GM12878 (cell line): ENCODE measurements around the gene KCNQ1. TPM values are rescaled to one million over a fixed set of nuclear protein-coding genes. Genes with fewer than 3 reads are reported as not detected.

Experiments
- BMI1 ChIP-seq: fragments of 450-650 bp; IDR thresholded peaks from 2 replicates; pipeline ENCODE4 v1.6.1; 2016; ENCODE audit warnings: mild to moderate bottlenecking, moderate library complexity, borderline replicate concordance
- CHD2 ChIP-seq: IDR thresholded peaks from 2 replicates; pipeline ENCODE4 v1.6.1; 2011; ENCODE audit warnings: low read depth, low read length, improper control_type of control experiment, borderline replicate concordance
- ETV6 ChIP-seq, 2 experiments: fragments of 450-650 bp in 1 of 2; IDR thresholded peaks in 1 of 2; conservative IDR thresholded peaks in 1 of 2; 2 replicates each; pipeline ENCODE4 v1.6.1; 2014; ENCODE audit warnings: antibody characterized with exemption in 1 of 2, borderline replicate concordance in 1 of 2, low read depth in 1 of 2, mild to moderate bottlenecking in 1 of 2, moderate library complexity in 1 of 2
- FOXM1 ChIP-seq: IDR thresholded peaks from 2 replicates; pipeline ENCODE4 v1.6.1; 2012; ENCODE audit warnings: low read depth, mild to moderate bottlenecking, inconsistent platforms, low read length, moderate library complexity
- GABPA ChIP-seq: IDR thresholded peaks from 2 replicates; pipeline ENCODE4 v1.6.1; 2014; ENCODE audit warnings: antibody characterized with exemption, low read depth, mild to moderate bottlenecking, inconsistent platforms
- IKZF2 ChIP-seq, 2 experiments: fragments of 450-650 bp; IDR thresholded peaks; 2 replicates each; pipeline ENCODE4 v1.6.1; 2017; ENCODE audit warnings: mild to moderate bottlenecking in 2 of 2, moderate library complexity in 2 of 2
- NFYB ChIP-seq: IDR thresholded peaks from 2 replicates; pipeline ENCODE4 v1.6.1; 2011; ENCODE audit warnings: low read depth, mild to moderate bottlenecking, low read length, improper control_type of control experiment, moderate library complexity; ENCODE audit not compliant: insufficient read depth
- POLR2AphosphoS2 ChIP-seq: IDR thresholded peaks from 2 replicates; pipeline ENCODE4 v1.6.1; 2011; ENCODE audit warnings: low read depth, mild to moderate bottlenecking, low read length, improper control_type of control experiment, moderate library complexity
- RAD21 ChIP-seq: IDR thresholded peaks from 2 replicates; pipeline ENCODE4 v1.6.1; 2011; ENCODE audit warnings: mild to moderate bottlenecking, low read depth, low read length, moderate library complexity; ENCODE audit not compliant: insufficient read depth
- RFX5 ChIP-seq: IDR thresholded peaks from 2 replicates; pipeline ENCODE4 v1.6.1; 2011; ENCODE audit warnings: low read depth, low read length, improper control_type of control experiment
- RUNX3 ChIP-seq: IDR thresholded peaks from 2 replicates; pipeline ENCODE4 v1.6.1; 2012; ENCODE audit warnings: low read length, inconsistent platforms
- SMC3 ChIP-seq: IDR thresholded peaks from 2 replicates; pipeline ENCODE4 v1.6.1; 2011; ENCODE audit warnings: low read length, improper control_type of control experiment, borderline replicate concordance
- SP1 ChIP-seq: IDR thresholded peaks from one replicate; pipeline ENCODE4 v1.6.1; 2011; ENCODE audit warnings: low read depth, low read length
- SPI1 ChIP-seq: IDR thresholded peaks from 2 replicates; pipeline ENCODE4 v1.6.1; 2011; ENCODE audit warnings: low read depth, mild to moderate bottlenecking, low read length, moderate library complexity, borderline replicate concordance; ENCODE audit not compliant: insufficient read depth
- YY1 ChIP-seq: IDR thresholded peaks from 2 replicates; pipeline ENCODE4 v1.6.1; 2011; ENCODE audit warnings: low read depth, mild to moderate bottlenecking, low read length
- ZNF207 ChIP-seq: fragments of 450-650 bp; IDR thresholded peaks from 2 replicates; pipeline ENCODE4 v1.6.1; 2014; ENCODE audit warnings: antibody characterized with exemption, mild to moderate bottlenecking, borderline replicate concordance
- polyA plus RNA-seq, 11 experiments: library from polyadenylated mRNA; depleted of rRNA in 4 of 11; unstranded in 6 of 11; stranded (reverse) in 5 of 11; fragments of >200 nt; fragmentation: Nextera tagmentation in 4 of 11; fragmentation: Illumina TruSeq in 1 of 11; extraction: Ambion mirVana in 4 of 11; extraction: Trizol in 1 of 11; gene quantifications; 1 replicate in 1 of 11; 2 replicates in 10 of 11; pipeline versions ENCODE4 v1.2.1 to v1.2.3, GENCODE V29; 2011 to 2016; ENCODE audit warnings: inconsistent platforms in 2 of 11, missing spikeins in 2 of 11, low read depth in 1 of 11
- total RNA-seq, 4 experiments: library from RNA; depleted of rRNA in 3 of 4; stranded (reverse); fragments of >200 nt in 3 of 4; fragmentation: Illumina TruSeq in 1 of 4; extraction: Trizol in 1 of 4; gene quantifications; 2 replicates each; pipeline versions ENCODE4 v1.2.1 to v1.2.3, GENCODE V29; 2013 to 2021
- TF ChIP-seq, protein P1 (sequence below): fragments of 450-650 bp; IDR thresholded peaks from 2 replicates; pipeline ENCODE4 v1.6.1; 2016; ENCODE audit warnings: mild to moderate bottlenecking, moderate library complexity, borderline replicate concordance
- TF ChIP-seq, protein P2 (sequence below): IDR thresholded peaks from 2 replicates; pipeline ENCODE4 v1.6.1; 2011; ENCODE audit warnings: low read depth, mild to moderate bottlenecking, low read length, moderate library complexity, borderline replicate concordance; ENCODE audit errors: extremely low read depth

KCNQ1 gene
- total and polyA plus RNA-seq, 10 of the 15 experiments (the other 5 are each of a cell fraction or from before 2014, with no cell fraction given), result 0.03 to 0.15 (median 0.12) TPM; not detected in 7

DNA sequence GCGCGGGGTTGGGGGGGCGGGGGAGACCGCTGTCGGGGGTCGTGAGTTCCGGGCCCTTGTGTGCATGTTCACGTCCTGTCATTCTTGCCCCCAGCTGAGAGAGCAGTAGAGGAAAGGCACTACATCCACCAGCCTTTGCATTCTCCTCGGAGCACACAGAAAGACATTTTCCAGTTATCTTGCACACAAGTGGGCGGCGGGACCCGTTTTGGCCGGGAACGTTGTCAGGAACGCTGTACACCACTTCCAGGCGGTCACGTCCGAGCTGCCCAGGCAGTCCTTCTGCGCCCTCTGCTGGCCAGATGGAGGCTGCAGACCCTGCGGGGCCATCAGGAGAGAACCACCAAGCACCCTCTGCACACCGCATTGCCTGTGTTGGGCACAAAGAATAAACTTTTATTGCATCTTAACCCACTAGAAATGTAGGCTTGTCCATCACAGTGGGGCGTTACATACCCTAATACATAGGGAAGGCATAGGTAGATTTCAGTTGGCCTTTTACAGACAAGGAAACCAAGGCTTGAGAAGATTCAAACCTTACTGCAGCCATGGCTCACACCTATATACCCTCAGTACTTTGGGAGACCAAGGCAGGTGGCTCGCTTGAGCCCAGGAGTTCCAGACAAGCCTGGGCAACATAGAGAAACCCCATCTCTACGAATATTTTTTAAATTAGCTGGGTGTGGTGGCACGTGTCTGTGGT lies 443.6 kb downstream of the KCNQ1 start (continued):
- TF ChIP-seq, protein P1, sequence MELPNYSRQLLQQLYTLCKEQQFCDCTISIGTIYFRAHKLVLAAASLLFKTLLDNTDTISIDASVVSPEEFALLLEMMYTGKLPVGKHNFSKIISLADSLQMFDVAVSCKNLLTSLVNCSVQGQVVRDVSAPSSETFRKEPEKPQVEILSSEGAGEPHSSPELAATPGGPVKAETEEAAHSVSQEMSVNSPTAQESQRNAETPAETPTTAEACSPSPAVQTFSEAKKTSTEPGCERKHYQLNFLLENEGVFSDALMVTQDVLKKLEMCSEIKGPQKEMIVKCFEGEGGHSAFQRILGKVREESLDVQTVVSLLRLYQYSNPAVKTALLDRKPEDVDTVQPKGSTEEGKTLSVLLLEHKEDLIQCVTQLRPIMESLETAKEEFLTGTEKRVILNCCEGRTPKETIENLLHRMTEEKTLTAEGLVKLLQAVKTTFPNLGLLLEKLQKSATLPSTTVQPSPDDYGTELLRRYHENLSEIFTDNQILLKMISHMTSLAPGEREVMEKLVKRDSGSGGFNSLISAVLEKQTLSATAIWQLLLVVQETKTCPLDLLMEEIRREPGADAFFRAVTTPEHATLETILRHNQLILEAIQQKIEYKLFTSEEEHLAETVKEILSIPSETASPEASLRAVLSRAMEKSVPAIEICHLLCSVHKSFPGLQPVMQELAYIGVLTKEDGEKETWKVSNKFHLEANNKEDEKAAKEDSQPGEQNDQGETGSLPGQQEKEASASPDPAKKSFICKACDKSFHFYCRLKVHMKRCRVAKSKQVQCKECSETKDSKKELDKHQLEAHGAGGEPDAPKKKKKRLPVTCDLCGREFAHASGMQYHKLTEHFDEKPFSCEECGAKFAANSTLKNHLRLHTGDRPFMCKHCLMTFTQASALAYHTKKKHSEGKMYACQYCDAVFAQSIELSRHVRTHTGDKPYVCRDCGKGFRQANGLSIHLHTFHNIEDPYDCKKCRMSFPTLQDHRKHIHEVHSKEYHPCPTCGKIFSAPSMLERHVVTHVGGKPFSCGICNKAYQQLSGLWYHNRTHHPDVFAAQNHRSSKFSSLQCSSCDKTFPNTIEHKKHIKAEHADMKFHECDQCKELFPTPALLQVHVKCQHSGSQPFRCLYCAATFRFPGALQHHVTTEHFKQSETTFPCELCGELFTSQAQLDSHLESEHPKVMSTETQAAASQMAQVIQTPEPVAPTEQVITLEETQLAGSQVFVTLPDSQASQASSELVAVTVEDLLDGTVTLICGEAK, result no peak
- TF ChIP-seq POLR2AphosphoS2, result no peak
- no peak for TF ChIP-seq ETV6 (conservative IDR thresholded peaks at IDR 0.05 in 1 of 2, IDR thresholded peaks at IDR 0.05 in 1 of 2; ENCODE audit: borderline replicate concordance in 1 of 2, low read depth in 1 of 2)
- 0 out of 2 replicates have a peak, but pooled peaks have one; percentile 37 for TF ChIP-seq CHD2
- TF ChIP-seq FOXM1, result no peak
- TF ChIP-seq YY1, result peak; percentile 76
- TF ChIP-seq IKZF2 (IDR thresholded peaks at IDR 0.05), result no peak
- no peak for TF ChIP-seq GABPA
- peak; percentile 37; the same call in 1 of the 2 replicates for TF ChIP-seq RUNX3
- TF ChIP-seq SP1, result peak; percentile 10
- no peak for TF ChIP-seq SPI1
- no peak for TF ChIP-seq BMI1
- TF ChIP-seq NFYB, result no peak
- TF ChIP-seq, protein P2, sequence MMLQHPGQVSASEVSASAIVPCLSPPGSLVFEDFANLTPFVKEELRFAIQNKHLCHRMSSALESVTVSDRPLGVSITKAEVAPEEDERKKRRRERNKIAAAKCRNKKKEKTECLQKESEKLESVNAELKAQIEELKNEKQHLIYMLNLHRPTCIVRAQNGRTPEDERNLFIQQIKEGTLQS, result no peak
- TF ChIP-seq RFX5, result 0 out of 2 replicates have a peak, but pooled peaks have one; percentile 26
- peak; percentile 95 for TF ChIP-seq RAD21
- 0 out of 2 replicates have a peak, but pooled peaks have one; percentile 27 for TF ChIP-seq ZNF207
- TF ChIP-seq SMC3, result peak; percentile 97
